Ishikawa (cell line): ENCODE measurements around the gene PKIG.

Experiments used
- CEBPB ChIP-seq: IDR thresholded peaks from 2 replicates; pipeline ENCODE4 v1.6.1; 2012
- CREB1 ChIP-seq: IDR thresholded peaks from 2 replicates; pipeline ENCODE4 v1.6.1; 2012; ENCODE audit warnings: low read depth
- EGR1 ChIP-seq: IDR thresholded peaks from 2 replicates; pipeline ENCODE4 v1.6.1; 2012
- EP300 ChIP-seq: IDR thresholded peaks from 2 replicates; pipeline ENCODE4 v1.6.1; 2012; ENCODE audit warnings: borderline replicate concordance
- MAX ChIP-seq: IDR thresholded peaks from 2 replicates; pipeline ENCODE4 v1.6.1; 2012
- REST ChIP-seq: IDR thresholded peaks from 2 replicates; pipeline ENCODE4 v1.6.1; 2012; ENCODE audit warnings: low read depth, mild to moderate bottlenecking
- TAF1 ChIP-seq: IDR thresholded peaks from 2 replicates; pipeline ENCODE4 v1.6.1; 2012; ENCODE audit warnings: low read depth, mild to moderate bottlenecking
- YY1 ChIP-seq: IDR thresholded peaks from 2 replicates; pipeline ENCODE4 v1.6.1; 2012; ENCODE audit warnings: low read depth

- TF ChIP-seq MAX (no peak), REST (no peak), CREB1 (no peak), EGR1 (no peak), YY1 (no peak), EP300 (no peak), CEBPB (no peak), TAF1 (no peak)
Measured at GRCh38 chr20:44643154-44643519, 60.8 kb downstream of the PKIG start.
